Vein endothelial cell (primary cell): ENCODE data around the gene TAS2R8. TPM values are rescaled to one million over a fixed set of nuclear protein-coding genes. Genes with fewer than 3 reads are reported as not detected.

Source experiments
- small RNA-seq: library from RNA; depleted of rRNA; stranded (forward); fragments of <200 nt; gene quantifications from one replicate; pipeline ENCODE3, GENCODE V24; 2012
- total RNA-seq: library from RNA; depleted of rRNA; stranded (reverse); fragments of >200 nt; gene quantifications from 2 replicates; pipeline ENCODE4 v1.2.3, GENCODE V29; 2012

TAS2R8 gene
- 0.33 TPM in 1 of 2 replicates, not detected in the other for total RNA-seq

GRCh38 chr12:10807186-10807585 lies at the start of gene TAS2R8:
TSS of gene TAS2R8 (minus strand) at chr12:10807286. CDS start at chr12:10806980, 306 bp downstream.

DNA sequence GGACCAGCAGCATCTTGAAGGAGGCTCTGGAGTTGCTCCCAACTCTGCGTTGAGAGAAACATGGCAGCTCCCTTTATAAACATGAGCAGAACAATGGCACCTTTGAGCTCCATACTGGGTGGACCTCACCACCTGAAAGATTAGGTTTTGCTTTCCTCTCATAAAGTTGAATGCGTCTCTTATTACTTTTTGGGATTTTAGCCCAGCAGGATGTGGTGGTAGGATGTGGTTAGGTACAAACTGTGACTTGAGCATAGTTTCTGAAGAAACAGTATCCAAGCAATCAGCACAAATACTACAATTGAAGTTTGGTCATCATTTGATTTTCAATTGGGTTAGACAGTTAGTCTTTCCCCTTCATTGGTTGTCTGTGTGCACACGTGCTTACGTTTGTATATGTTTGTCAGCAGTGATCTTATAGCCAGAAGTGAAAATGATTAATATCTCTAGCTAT lies 42.4 kb upstream of the TAS2R8 start, which contains the start of gene PRR4:
Gene PRR4, minus strand, starts transcription at position 51 of the 454 bp plus-strand sequence. Its CDS starts 38 bp downstream, at position 13.

DNA sequence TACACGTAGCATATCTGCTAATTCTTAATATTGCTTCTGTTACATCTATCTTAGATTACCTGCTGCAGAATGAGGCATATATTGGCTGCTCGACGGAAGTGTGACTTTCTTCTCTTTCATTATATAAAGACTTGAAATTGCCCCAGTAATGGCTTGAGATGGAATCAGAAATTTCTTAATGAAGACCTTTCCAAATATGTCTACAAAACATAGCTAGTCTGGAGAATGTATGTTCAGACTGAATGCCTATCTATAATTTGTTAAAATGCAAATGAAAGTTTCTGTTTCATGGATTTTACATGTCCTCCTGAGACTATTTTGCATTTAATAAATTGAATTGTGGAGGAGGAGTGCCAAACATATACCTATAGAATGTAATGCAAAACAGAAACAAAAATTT lies 19.2 kb upstream of the TAS2R8 start, which contains the start of gene TAS2R10:
Gene TAS2R10, minus strand, starts transcription at position 101 of the 400 bp plus-strand sequence. Its CDS starts 89 bp downstream, at position 12.

GRCh38 chr12:10810068-10810467 lies 3.0 kb upstream of the TAS2R8 start, which contains the start of gene TAS2R9:
TSS of gene TAS2R9 (minus strand) at chr12:10810168. CDS start at chr12:10810075, 93 bp downstream.

DNA sequence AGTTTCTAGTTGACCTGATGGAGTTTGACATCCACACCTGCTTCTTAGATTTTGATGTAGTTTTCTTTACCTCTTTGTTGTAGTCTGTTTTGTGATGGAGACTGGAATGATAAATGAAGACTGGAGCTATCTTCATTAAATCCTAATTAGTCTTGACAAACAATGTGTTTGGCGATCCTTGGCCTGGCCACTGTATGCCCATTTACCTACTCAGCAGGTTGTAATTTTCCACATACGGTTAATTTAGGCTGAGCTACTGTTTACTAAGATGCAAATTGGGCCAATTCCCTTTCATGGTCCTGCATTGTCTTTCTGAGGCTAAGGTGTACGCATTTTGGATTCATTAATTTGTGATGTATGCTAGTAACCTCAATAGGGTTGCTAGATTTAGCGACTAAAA lies 4.5 kb downstream of the TAS2R8 start, which contains the start of gene TAS2R7:
Gene TAS2R7, minus strand, starts transcription at position 41 of the 400 bp plus-strand sequence. CDS start 57 bp downstream, outside the sequence.

Small RNA genes lying within 50 kb of the gene (small RNA-seq; reads per million reads assigned to genes)
- not detected for gene PRR4

Other genes starting within 250 kb of the TAS2R8 start
- gene MAGOHB, start 193.7 kb downstream of the TAS2R8 start, total RNA-seq: 9.8 and 15.3 TPM in 2 replicates
- gene STYK1, start 133.2 kb downstream of the TAS2R8 start, total RNA-seq: 12.3 and 14.7 TPM in 2 replicates
- 311 and 333 TPM in 2 replicates for gene YBX3, start 84.0 kb downstream of the TAS2R8 start, total RNA-seq
- gene TAS2R7, start 4.7 kb downstream of the TAS2R8 start, total RNA-seq: 0.48 TPM in 1 of 2 replicates, not detected in the other
- gene TAS2R9, start 2.9 kb upstream of the TAS2R8 start, total RNA-seq: 0.19 TPM in 1 of 2 replicates, not detected in the other
- 0.98 and 1.5 TPM in 2 replicates for gene TAS2R10, start 19.1 kb upstream of the TAS2R8 start, total RNA-seq
- 0.76 and 2.3 TPM in 2 replicates for gene PRR4, start 42.2 kb upstream of the TAS2R8 start, total RNA-seq
- gene PRH1, start 77.0 kb upstream of the TAS2R8 start, total RNA-seq: 16.0 and 19.2 TPM in 2 replicates
- 1.6 and 2.4 TPM in 2 replicates for gene TAS2R13, start 102.3 kb upstream of the TAS2R8 start, total RNA-seq
- 0.65 TPM in 1 of 2 replicates, not detected in the other for gene PRH2, start 122.0 kb upstream of the TAS2R8 start, total RNA-seq
- 2.3 and 4.0 TPM in 2 replicates for gene TAS2R14, start 132.0 kb upstream of the TAS2R8 start, total RNA-seq
- gene TAS2R50, start 179.6 kb upstream of the TAS2R8 start, total RNA-seq: 4.5 and 4.6 TPM in 2 replicates
- gene TAS2R20, start 191.0 kb upstream of the TAS2R8 start, total RNA-seq: 3.9 and 5.4 TPM in 2 replicates
- gene TAS2R19, start 215.3 kb upstream of the TAS2R8 start, total RNA-seq: 5.5 and 6.5 TPM in 2 replicates
- gene TAS2R31, start 224.1 kb upstream of the TAS2R8 start, total RNA-seq: 6.9 and 7.2 TPM in 2 replicates